Fibroblast of mammary gland (primary cell): ENCODE data around the gene SZT2.

Source experiments
- DNase-seq: peaks from one replicate; pipeline ENCODE4 v3.0.0-alpha.2; 2010; ENCODE audit warnings: low read depth
- H3K4me3 ChIP-seq: 2 replicates; pipeline ENCODE4 v1.5.1; 2011; ENCODE audit warnings: low read depth, mild to moderate bottlenecking, low read length, moderate library complexity; ENCODE audit not compliant: control insufficient read depth
- TF ChIP-seq, protein P1 (sequence below): conservative IDR thresholded peaks from 2 replicates; pipeline ENCODE4 v1.5.1; 2011; ENCODE audit warnings: low read depth, low read length, inconsistent platforms; ENCODE audit not compliant: control insufficient read depth, insufficient read depth

SZT2 gene

DNA sequence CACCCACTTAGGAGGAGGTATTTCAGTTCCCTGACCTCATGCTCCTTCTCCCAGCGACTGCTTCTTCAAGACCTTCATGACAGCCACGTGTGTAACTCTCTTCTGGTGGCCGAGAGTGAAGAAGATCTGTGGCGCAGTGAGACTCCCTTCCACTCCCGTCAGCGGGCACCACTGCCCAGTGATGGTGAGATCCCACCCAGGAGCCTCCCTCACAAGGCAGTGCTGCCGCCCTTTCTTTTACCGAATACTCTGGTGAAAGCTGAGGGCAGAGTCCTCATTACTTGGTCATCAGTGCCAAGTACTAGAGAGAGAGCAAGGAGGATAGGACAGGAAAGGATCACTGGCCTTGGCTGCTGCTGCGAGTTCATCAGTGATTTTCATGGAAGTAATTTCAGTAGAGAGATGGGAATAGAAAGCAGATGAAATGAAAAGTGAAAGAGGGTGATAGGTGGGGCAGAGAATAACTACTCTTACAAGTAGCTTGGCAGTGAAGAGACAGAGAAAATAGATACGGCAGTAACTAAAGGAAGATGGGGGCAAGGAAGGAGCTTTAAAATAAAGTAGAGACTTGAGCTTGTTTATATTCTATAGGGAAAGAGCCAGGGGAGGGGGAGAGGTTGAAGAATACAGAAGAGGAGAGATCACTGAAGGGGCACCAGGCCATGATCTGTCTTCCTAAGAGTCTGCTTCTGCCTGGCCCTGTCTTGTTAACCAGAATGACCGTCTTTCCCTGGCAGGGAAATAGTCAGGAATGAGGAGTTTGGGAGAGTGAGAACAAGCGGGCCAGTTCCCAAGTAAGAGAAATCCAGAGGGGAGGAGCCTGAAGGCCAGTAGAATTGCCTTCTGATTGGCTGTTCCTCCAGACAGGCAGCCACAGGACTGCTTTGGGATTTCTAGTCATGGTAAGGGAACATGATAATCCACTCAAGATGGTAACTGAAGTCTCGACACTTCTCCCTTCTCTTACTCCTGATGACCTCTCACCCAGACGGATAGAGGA lies 45.7 kb downstream of the SZT2 start:
- no peak overlapping the region for H3K4me3 ChIP-seq
- DNase-seq: peak; percentile 87
- TF ChIP-seq, protein P1, sequence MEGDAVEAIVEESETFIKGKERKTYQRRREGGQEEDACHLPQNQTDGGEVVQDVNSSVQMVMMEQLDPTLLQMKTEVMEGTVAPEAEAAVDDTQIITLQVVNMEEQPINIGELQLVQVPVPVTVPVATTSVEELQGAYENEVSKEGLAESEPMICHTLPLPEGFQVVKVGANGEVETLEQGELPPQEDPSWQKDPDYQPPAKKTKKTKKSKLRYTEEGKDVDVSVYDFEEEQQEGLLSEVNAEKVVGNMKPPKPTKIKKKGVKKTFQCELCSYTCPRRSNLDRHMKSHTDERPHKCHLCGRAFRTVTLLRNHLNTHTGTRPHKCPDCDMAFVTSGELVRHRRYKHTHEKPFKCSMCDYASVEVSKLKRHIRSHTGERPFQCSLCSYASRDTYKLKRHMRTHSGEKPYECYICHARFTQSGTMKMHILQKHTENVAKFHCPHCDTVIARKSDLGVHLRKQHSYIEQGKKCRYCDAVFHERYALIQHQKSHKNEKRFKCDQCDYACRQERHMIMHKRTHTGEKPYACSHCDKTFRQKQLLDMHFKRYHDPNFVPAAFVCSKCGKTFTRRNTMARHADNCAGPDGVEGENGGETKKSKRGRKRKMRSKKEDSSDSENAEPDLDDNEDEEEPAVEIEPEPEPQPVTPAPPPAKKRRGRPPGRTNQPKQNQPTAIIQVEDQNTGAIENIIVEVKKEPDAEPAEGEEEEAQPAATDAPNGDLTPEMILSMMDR: no peak

DNA sequence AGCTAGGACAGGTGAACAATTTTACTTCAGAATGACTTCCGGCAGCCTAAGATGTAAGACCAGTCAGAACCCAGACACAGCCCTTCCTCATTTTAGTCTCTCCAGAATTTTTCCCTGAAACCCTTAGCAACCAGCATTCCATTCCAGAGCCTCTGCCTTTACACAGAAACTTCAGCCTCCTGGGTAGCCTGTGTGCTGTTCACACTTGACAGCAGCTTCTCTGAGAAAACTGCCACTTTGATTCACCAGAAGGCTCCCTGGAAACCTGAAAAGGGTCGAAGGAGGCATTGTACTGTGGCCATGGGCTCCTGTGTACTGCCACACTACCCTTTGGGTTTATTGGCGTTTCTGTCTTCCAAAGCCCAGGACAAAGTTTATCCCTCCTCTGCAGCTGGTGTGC lies 46.7 kb downstream of the SZT2 start:
- no peak for DNase-seq
- H3K4me3 ChIP-seq: no peak overlapping the region
- TF ChIP-seq, protein P1: no peak

DNA sequence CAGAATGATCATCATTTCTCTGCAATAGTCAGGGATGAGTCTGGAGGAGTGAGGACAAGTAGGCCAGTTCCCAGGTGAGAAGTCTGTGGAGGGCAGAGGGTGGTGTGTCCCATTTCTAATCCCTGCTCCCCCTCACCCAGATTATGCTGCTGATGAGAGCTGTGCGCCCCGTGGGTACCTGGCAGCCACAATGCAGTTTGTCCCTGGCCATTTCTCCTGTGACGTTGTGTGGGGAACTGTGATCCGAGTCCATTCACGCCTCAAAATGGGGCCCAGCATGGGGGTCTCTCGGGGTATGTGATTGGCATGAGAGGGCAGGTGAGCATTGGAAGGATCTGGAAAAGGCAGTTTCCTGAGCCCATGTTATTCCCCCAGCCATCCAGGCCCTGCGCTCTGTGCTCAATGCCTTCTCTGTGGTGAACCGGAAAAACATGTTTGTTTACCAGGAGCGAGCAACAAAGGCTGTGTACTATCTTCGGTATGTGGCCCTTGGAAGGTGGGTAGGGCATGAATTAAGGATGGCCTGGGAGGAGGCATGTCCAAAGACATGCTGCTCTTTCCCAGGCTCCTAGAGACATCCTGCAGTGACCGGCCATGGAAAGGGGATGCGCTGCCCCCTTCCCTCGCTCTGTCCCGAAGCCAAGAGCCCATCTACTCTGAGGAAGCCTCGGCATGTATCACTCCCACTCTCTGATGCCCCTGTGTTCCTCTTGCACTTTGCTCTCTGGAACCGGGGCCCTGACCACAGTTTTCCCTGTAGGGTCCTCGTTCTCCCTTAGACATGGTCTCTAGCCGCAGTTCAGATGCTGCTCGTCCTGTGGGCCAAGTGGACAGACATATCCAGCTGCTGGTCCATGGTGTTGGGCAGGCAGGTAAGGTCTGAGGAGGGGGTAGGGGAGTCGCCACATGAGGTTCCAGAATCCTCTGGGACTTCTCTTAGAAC lies 47.6 kb downstream of the SZT2 start:
- H3K4me3 ChIP-seq: no peak overlapping the region
- TF ChIP-seq, protein P1: no peak
- DNase-seq: no peak

DNA sequence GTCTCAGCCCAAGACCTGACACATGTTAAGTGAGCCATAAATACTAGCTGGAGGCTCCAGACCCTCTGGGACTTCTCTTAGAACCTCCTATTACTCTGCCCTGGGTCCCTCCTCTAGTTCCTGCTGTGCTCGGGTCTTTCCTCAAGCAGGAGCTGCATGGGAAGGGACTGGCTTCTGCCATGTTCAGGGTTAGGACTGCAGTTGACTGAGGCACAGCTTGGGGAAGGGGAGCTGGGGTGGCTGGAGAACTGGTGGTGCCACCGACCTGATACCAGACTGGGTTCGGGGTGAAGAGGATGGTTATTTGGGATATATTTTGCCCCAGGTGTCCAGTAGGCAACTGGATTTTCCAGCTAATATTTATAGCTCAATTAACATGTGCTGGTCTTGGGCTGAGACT lies 48.3 kb downstream of the SZT2 start:
- TF ChIP-seq, protein P1: no peak
- no peak overlapping the region for H3K4me3 ChIP-seq
- DNase-seq: no peak

DNA sequence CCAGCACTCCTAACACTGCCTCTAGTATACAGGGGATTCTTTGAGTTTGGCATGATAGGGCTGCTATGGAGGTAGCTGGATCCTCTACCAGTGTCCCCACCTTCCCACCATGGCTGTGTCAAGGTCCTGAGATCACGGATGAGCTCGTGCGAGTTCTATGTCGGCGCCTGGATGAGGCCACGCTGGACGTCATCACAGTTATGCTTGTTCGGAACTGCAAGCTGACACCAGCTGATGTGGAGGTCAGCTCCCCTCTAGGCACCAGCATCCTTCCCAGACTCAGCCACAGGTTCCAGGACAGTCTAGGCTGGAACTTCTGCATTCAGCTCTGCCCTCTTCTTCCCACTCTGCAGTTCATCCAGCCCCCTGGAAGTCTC lies 48.9 kb downstream of the SZT2 start:
- DNase-seq: no peak
- TF ChIP-seq, protein P1: no peak
- no peak overlapping the region for H3K4me3 ChIP-seq

DNA sequence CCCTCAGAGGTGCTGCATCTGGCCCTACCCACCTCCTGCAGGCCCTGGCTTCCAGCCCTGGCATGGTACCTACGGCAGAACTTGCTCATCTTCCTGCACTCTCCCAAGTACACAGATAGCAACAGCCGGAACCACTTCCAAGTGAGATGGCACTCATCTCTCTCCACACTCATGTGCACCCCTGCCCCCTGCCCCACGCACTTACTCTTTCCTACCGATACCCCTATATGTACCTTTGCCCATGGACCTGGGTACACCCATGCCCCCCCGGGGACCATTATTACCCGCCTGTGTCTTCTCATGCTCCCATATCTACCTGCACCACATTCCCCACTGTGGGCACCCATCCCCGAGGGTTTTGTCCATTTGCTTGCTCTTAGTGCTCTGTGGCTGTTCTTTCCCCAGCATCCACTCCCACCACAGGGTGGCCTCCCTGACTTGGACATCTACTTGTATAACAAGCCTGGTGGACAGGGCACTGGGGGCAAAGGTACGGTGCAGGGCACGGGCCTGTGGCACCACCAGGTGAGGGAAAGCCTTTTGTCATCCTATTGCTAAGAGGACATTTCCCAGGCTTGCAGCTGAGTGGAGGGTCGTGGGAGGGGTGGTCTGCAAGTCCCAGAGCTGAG lies 49.4 kb downstream of the SZT2 start:
- no peak overlapping the region for H3K4me3 ChIP-seq
- no peak for DNase-seq
- TF ChIP-seq, protein P1: no peak
